IPS-11a (cell line): ENCODE results near the gene AKAP12.

Experiments
- H3K4me3 ChIP-seq: one replicate; pipeline ENCODE4 v1.5.1; 2013; ENCODE audit warnings: low read depth, low read length, control low read depth

Gene AKAP12

DNA sequence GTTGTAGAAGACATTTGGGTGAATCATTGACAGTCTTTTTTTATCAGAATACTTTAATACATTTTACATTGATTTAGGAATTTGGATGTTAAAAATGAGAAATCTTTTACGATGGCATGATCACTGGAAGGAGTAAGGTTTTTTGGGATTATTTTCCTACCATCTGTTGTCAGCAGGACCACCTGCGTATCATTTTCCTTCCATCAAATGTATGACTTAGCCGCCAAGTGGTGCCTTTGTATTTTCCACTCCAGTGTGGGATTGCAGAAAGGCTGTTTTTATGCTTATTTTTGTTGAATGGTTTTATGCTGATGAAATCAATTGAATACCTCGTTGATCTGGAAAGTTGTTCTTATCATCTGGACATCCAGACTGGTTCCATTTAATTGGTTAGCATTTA lies 35.8 kb downstream of the AKAP12 start:
- no peak overlapping the region for H3K4me3 ChIP-seq

DNA sequence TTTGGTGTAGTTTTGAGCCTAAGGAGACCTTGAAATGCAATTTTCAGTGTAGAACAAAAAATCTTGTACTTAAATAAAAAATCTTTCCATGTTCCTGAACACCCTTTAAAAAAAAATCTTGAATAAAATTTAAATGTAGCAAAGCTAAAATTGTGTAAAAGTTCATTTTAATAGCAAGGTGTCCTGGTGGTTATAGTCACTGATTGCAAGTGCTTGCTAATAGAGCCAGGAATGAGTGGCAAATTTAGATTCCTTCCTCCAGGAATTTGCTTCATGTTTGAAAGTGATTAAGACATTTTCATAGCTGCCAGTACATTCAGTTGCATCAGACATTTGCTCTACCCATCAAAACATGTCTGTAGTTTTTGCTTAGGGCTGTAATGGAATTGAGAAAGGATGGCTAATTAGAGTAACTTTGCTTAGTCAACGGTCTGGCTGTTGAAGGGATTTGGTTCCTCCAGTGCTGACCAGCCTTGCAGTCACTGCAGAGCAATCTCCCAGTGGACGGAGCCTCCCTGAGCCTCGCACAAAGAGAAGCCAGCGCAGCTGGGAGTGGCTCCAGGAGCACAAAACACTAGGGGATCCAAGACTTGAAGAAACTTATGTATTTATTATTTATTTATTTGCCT lies 36.5 kb downstream of the AKAP12 start:
- no peak overlapping the region for H3K4me3 ChIP-seq

DNA sequence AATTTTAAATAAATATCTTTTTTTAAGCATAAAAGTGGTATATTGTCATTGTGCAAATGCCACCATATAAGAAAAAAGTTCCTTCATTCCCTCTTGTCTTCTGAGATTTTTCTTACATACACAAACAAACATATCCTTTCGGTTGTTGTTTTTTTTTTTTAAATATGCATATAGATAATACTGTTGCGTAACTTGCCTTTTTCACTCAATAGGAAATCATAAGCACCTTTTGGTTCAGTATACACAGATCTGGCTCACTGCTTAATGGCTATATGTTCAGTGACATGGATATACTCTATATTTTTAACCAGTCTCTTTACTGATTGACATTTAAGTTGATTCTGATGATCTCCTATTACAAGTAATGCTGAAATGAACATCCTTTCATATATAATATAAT lies 40.1 kb downstream of the AKAP12 start:
- H3K4me3 ChIP-seq = no peak overlapping the region

DNA sequence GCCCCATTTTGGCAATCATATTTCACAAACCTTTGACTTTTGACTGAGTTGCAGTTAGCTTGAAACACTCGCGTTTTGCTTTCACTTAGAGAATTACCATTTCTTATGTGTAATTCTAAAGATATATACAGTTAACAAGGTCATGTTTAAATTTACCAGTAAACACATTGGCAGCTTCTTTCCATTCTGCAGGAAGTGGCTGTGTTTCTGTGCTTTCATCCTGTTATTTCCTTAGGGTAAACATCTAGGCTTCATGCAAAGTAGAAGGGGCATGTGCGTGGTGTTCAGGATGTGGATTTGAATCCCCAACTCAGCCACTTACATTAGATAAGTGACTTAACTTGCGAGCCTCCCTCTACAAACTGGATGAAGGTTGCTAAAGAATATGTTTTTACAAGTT lies 41.1 kb downstream of the AKAP12 start:
- H3K4me3 ChIP-seq = no peak overlapping the region

DNA sequence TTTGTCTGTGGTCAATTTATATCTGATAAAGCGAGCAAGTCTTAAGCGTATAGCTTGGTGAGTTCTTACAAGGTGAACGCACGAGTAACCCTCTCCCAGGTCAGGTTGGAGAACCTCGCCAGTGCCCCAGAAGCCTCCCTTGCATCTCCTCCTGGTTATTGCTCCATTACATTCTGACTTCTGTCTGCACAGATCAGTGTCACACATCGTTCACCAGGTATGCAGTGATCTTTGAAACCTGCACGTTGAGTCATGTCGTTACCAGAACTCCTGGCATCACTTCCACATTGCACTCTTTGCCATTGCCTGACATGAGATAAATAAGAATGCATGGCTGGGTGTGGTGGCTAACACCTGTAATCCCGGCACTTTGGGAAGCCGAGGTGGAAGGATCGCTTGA lies 44.2 kb downstream of the AKAP12 start:
- no peak overlapping the region for H3K4me3 ChIP-seq

DNA sequence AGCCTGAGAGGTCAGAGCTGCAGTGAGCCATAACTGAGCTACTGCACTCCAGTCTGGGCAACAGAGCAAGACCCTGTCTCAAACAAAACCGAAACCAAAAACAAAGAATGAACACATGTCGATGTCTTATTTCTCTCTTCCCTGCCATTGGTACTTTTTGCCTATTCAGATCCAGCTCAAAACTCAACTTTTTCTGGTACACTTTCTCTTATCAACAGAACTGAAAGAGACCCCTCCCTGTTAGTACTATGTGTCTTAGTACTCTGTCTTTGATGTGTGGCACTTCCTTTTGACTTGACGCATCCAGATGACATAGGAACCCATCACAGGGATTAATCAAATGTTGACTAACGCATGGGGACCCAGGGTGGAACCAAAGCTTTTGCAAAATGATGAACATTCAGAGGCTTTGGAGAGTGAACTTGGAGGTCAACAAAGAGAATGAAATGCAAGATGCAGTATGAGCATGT lies 44.8 kb downstream of the AKAP12 start:
- no peak overlapping the region for H3K4me3 ChIP-seq

DNA sequence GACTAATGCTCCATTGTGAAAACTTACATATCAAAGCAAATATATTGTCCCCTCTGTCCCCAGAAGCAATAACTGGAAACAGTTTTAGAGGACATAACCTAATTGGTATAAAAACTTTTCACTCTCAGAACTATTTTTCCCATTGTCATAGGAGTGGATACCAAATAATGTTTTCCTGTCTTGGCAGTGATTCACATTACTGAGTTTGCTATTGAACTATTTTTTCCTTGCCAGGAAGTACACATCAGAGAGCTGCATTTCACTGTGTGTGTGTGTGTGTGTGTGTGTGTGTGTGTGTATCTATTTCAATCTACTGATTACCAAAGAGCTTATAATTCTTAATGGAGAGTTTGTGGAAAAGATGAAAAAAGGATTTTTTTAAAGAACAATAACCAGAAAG lies 45.4 kb downstream of the AKAP12 start:
- H3K4me3 ChIP-seq = no peak overlapping the region

DNA sequence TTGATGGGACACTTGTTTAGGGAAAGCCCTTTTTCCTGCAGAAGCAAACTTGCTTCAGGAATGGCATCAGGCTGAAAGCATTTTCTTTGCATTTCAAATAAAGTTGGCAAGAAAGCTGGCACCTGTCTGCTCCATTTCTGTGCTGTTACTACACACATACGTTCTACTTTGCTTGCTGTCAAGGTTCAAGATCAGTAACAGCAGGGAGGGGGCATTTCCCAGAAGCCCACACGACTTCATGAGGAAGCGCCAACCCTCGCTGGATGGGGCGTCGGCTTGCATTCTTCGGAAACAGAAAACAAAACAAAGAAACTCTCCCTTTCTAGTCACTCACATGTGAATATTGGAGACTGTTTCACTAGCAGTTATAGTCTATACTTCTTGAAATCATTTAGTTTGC lies 46.4 kb downstream of the AKAP12 start:
- H3K4me3 ChIP-seq = no peak overlapping the region

DNA sequence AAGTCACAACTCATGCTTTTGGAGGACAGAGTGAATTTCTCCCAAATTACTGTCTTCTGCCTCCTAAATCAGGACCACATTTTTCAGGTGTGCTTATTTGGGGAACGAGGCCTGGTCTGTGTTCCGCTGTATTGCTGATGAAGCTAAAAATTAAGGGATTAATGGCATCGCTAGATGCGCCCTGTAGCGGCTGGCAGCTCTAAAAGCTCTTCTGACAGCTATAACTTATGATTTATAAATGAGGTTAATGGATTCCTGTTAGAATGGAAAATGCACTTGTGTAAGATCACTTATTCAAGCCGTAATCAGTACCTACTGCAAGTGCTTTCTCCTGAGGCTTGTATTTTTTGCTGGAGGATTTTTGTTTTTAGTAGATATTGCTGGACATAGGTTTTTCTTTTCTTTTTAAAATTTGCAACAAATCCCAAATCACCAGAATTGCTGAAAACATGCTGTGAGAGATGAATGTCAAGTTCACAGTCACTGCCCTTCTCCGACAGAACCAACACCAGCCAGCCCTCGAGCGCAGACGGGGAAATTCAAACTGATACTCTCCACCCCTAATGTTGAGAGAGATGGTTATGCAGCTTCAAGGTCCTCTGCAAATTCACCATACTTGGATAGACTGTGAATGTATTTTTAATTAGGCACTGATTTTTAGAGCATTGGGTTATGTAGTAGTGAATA lies 49.1 kb downstream of the AKAP12 start:
- H3K4me3 ChIP-seq = no peak overlapping the region

DNA sequence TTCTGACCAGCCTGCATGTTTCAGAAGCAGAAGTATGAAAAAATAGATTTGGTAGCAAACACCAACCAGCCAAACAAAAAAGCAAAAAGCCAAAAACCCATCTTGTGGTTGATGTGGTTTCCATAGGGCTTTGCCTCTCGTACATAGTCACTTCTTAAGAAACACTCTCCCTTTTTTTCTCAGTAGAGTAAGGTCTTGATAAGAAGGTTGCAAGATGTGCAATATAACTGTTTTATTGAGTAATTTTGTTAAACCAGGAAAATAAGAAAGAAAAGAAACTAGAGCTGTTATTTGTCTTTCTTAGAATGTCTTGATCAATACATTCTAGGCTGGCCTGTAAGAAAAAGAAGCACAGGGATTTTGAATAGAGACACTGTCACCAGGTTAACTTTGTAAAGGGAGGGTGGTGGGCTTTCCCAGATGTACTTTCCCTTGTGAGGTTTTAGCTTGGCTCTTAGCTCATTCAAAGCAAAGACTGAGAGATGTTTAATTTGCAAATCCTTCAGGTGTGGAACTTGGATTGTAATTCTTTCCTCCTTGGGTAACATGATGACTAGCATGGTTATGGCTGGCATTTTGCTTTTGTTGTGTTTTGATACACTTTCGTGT lies 49.7 kb downstream of the AKAP12 start:
- H3K4me3 ChIP-seq = no peak overlapping the region

DNA sequence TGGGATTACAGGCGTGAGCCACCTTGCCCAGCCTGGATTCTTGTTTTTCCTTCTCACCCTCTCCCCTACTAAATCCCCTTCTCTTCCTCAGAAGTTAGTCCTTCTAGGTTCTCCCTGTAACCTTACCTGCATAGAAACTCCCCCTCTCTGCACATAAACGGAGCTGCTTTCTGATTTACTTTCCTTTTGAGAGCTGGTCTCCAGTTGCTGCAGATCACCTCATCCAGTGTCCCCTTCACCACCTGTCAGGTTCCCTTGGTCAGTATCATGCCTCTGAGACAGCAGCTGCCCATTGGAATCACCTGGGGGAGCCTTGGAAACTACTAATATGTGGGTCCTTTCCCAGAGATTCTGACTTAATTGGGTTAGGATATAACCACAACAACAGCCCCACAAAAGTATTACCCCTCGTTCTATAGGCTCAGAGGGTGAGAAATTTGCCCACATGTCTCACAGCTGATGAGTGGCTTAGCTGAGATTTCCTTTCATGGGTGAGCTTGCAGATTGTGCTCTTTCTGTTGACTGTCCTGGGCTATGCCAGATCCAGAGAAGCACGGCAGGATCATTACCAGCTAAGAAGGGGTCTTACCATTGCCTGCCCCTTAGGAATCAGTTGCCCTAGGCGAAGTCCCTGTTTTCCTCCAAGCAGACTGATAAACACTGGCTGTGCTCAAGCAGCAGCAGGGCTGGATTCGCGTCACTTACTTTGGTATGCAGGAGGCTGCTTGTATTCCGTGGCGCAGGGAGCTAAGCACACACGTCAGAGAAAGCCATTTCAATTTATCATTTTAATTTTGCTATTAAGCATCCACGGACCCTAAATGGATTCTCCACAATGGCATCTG lies 51.3 kb downstream of the AKAP12 start:
- H3K4me3 ChIP-seq = no peak overlapping the region

DNA sequence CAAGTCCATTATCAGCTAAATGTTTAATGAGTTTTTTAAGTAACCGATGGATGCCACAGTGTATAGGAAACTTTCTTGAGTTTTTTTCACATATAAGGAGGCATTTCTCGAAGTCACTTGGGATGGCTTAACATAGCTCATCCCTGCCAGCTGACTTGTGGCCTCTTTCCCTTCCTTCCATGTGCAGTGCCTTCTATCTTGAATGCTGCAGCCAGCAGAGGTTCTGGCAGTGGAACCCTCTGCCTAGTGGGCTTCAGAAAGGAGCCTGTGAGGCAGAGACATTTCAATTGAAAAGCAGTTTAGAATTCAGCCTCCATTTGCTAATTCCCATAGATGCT lies 51.9 kb downstream of the AKAP12 start:
- H3K4me3 ChIP-seq = no peak overlapping the region

DNA sequence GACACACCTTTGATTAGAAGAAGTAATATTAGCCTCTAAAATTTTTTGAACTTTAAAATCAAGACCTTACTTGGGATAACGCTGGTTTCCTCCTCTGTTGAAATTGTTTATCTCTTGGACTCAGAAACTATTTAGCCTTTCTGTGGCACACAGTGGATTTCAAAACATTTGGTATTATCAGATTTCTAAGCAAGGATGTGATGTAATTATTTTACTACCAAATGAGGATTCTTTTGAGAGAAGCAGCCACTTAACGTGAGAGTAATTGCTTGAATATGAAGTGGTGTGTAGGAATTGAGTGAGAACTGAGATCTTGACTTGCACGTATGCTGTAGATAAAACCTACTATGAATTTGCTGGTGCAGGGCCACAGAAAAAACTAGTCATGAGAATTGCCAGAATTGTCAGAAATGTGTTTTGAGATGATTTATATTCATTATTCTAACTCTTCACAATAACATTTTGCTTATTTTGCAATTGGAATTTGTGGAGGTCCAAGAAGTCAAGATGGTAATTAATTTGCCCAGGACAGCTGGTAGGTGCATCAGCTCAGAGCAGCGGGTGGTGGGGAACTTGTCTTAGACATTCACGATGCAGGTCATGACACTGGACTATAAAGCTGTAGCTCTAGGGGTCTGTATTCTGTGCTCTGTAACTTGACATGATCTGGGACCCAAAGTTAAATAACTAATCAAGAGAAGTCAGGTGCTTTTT lies 53.4 kb downstream of the AKAP12 start:
- H3K4me3 ChIP-seq = no peak overlapping the region

DNA sequence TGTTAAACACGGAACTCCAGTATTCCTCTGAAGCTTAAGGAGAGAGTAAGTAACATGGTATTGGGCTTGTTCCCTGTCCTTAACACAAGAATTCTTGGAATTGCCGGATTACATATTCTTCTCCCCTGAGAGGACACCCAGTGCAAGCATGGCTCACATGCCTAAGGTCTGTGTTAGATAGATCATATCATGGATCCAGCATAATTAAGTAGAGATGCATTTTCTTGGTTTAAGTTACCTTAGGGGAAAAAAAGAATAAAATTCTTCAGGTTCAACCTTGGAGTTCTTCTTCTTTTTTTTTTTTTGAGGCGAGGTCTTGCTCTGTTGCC lies 53.9 kb downstream of the AKAP12 start:
- no peak overlapping the region for H3K4me3 ChIP-seq

DNA sequence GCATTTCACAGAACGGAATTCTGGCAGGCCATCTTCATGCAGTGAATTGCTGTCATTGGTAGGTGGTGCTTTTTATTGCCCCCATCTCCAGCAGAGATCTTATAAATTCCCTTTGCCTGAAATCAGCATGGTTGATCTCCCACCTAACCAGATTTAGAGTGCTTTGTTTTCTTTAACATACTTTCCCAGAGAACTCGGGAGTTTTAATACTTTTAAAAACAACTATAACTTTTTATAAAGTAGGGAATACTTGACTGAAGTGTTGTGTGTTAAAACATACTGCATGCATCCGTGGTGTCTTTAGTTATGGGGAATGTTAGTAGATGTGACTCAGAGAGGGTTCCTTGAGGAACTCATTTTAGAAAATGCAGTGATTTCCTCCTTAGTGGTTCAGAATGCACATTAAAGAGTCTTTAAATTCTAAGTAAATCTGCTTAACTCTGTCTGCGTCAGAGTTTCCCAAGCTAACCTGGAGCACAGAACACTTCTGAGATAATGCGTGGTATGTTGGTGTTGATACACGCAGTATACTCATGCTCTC lies 54.9 kb downstream of the AKAP12 start:
- no peak overlapping the region for H3K4me3 ChIP-seq

DNA sequence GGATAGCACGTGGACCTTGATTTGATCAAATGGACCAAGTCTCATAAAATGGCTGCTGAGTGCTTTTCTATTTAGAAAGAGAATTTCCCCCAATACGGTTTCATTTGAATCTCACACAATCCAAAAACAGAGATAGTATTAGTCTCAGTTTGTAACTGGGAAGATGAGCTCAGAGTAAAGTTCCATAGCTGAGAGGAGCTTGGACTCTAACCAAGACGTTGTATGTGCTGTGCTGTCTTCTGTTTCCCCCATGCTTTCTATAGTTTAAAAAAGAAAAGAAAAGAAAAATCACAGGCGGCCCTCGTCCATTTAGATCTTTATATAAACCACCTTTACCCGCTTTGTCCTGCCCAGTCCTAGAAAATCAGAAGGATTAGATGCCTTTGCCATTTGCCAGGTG lies 58.1 kb downstream of the AKAP12 start:
- no peak overlapping the region for H3K4me3 ChIP-seq

DNA sequence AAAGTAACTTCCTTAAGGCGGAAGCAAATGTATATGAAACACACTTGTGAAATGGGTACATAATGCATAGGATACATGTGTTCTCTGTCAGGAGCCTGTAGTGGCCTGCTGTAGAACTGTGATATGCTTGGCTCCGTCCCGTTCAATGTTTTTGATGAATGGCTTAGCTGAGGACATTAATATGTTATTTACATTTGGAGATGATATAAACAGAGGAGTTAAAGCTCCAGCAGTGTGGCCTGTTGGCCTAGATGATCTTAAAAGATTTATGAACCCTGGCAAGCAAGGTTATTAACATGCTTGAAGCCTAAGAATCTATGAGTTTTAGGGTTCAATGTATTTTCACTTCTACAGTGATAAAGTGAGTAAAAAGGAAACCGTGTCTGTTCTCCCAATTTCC lies 59.2 kb downstream of the AKAP12 start:
- H3K4me3 ChIP-seq = no peak overlapping the region

DNA sequence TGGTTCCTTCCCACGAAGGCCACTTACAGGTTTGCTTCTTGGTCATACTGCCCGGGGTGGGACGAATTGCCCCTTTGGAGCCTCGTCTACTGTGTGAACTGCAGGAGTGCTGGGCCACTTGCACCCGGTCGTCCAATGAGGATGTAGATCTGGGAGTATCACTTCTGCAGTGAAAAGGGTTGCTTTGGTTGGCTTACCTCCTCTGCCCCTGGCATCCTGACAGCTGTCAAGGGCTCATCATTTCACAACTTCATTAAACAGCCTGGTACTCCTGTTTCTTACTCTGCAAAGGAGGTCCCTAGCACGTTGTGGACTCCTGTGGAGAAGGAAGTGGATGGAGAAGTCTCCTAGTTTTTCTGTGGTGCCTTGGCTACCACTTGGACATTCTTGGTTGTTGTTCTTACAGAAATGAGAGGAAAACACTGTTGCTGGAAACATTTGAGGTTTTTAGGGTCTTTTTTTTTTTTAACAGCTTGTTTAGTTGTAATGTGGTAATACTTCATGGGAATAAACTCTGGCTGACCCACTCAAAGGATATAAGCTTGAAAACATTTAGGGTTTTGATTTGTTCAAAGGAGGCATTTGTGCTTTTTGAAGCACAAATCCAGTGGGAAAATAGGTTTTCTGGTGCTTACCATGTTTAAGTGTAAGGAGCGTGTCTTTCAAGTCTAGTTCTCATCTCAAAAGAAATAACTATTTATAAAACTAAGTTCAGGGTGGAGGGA lies 60.7 kb downstream of the AKAP12 start:
- H3K4me3 ChIP-seq = no peak overlapping the region

DNA sequence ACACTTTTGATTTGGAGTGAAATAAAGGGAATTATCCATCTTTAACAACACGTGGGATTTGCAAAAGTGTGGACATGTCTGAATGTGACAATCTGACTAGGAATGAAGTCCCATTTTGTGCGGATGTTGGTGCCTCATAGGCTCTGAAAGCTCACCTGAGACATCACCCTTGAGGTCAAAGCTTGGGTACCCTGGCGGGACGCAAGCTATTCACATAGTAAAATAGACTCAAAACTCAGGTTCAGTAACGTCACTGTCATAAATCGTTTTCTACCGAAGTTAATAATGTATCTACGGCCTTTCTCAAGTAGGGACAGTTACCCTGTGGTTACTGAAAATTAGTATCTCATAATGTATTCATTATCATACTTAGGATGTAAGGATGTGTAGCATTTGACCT lies 61.8 kb downstream of the AKAP12 start:
- no peak overlapping the region for H3K4me3 ChIP-seq

DNA sequence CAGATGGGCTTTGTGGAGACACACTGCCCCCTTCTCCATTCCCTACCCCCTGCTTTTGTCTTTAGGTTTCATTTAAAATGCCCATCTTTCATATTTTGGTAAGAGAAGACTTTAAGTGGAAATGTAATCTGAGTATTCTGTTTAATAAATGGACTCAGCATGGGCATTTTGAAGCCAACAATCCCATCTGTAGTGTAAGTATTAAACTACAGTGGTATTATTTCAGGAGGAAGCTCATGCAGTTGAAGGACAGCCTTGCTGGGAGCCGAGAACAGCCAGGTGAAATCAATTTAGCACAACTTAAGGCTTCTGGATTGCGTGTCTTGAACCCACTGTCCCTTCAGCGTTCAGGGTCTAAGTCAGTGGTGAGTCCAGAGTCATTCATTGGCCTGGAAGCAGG lies 63.5 kb downstream of the AKAP12 start:
- no peak overlapping the region for H3K4me3 ChIP-seq
